Sigmoid colon (tissue), 4 donors: ENCODE data around the gene KAZN.

Experiments used
- EP300 ChIP-seq, 4 donors: sonication (generic); formaldehyde crosslinking; IDR thresholded peaks; one replicate each; pipeline ENCODE4 v1.6.1; 2017; ENCODE audit warnings: antibody characterized with exemption in 4 of 4
- POLR2AphosphoS5 ChIP-seq, 4 donors: sonication (generic); formaldehyde crosslinking; IDR thresholded peaks; one replicate each; pipeline ENCODE4 v1.6.1; 2017; ENCODE audit warnings: antibody characterized with exemption in 4 of 4
- TF ChIP-seq, protein P1 (sequence below), 4 experiments: fragments of 450-650 bp in 3 of 4; fragments of 200-600 bp in 1 of 4; IDR thresholded peaks; one replicate each; pipeline ENCODE4 v1.5.1; 2016 to 2019; ENCODE audit warnings: antibody characterized with exemption in 4 of 4, mild to moderate bottlenecking in 3 of 4, moderate library complexity in 2 of 4

DNA sequence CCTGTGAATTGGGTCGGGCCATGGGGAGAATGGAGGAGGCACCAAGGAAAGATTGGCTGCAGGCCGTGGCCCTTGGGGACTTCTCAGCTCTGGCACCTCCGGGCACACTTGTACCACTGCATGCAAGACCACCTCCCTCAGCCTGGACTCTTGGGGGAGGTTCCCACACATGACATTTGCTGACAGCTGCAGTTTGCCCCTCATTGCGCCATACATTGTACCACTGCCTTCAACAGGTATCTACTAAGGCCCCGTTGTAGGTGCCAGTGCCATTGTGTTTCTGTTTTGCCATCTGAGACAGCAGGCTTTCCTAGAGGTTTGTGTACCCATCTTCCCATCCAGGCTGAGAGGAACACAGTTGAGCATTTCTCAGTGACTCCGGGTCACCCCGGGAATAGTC, 395.7 kb downstream of the KAZN start:
- TF ChIP-seq EP300 (IDR thresholded peaks at IDR 0.05) (no peak), POLR2AphosphoS5 (IDR thresholded peaks at IDR 0.05) (no peak)
- TF ChIP-seq, protein P1, sequence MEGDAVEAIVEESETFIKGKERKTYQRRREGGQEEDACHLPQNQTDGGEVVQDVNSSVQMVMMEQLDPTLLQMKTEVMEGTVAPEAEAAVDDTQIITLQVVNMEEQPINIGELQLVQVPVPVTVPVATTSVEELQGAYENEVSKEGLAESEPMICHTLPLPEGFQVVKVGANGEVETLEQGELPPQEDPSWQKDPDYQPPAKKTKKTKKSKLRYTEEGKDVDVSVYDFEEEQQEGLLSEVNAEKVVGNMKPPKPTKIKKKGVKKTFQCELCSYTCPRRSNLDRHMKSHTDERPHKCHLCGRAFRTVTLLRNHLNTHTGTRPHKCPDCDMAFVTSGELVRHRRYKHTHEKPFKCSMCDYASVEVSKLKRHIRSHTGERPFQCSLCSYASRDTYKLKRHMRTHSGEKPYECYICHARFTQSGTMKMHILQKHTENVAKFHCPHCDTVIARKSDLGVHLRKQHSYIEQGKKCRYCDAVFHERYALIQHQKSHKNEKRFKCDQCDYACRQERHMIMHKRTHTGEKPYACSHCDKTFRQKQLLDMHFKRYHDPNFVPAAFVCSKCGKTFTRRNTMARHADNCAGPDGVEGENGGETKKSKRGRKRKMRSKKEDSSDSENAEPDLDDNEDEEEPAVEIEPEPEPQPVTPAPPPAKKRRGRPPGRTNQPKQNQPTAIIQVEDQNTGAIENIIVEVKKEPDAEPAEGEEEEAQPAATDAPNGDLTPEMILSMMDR (IDR thresholded peaks at IDR 0.05) = no peak
